K562 (cell line): ENCODE results near the gene TMCC1. TPM values are rescaled to one million over a fixed set of nuclear protein-coding genes. Genes with fewer than 3 reads are reported as not detected.

ENCODE experiments used
- ATAC-seq: fragments of 200-7000 bp; cut with Tn5 transposase; 3 replicates; pipeline ENCODE4 v1.9.1; 2020; ENCODE audit warnings: moderate library complexity
- BruUV-seq: library from RNA; stranded (reverse); fragments of 400-500 nt; replicated peaks from 2 replicates; lab custom pipeline; 2021; lab: Mats Ljungman, UMichigan
- CTCF ChIA-PET: fragments of 300-600 bp; formaldehyde crosslinking; extraction: SDS; loops from one replicate; lab custom pipeline; 2021; ENCODE audit warnings: low intra/inter-chr PET ratio; lab: Yijun Ruan, JAX
- POLR2A ChIA-PET: fragments of 300-600, 350-650 bp; sonication (Branson Sonifier 250); formaldehyde crosslinking; extraction: SDS; loops from one replicate; lab custom pipeline; 2021; ENCODE audit warnings: antibody characterized with exemption, inconsistent platforms; lab: Yijun Ruan, JAX
- DNase-seq, 4 experiments: peaks; one replicate each; pipeline versions ENCODE4 v3.0.0 to v3.0.0-alpha.2; 2011 to 2018; ENCODE audit warnings: low spot score in 3 of 4, mixed read lengths in 3 of 4; ENCODE audit errors: extremely low read depth in 1 of 4
- FAIRE-seq: peaks from 2 replicates; lab custom pipeline; 2011; peaks lifted over from hg19 to GRCh38; lab: Jason Lieb, UNC
- H2AFZ ChIP-seq: 2 replicates; pipeline ENCODE4 v1.6.0; 2011; ENCODE audit warnings: low read depth, low read length, control low read depth, inconsistent platforms
- H3K27ac ChIP-seq: fragments of 200-600 bp; 3 replicates; pipeline ENCODE4 v1.8.0; 2011; ENCODE audit warnings: low read depth, mild to moderate bottlenecking, control low read depth, inconsistent platforms, low read length, moderate library complexity, mixed read lengths; ENCODE audit errors: extremely low read depth
- H3K27me3 ChIP-seq, 2 experiments: fragments of 300-600 bp in 1 of 2; 2 replicates in 1 of 2; 3 replicates in 1 of 2; pipeline versions ENCODE4 v1.6.0 to v1.8.0; 2011; ENCODE audit warnings: inconsistent platforms in 2 of 2, low read length in 2 of 2, mild to moderate bottlenecking in 1 of 2, mixed read lengths in 1 of 2, moderate library complexity in 1 of 2; ENCODE audit not compliant: control insufficient read depth in 2 of 2, insufficient read depth in 2 of 2
- H3K36me3 ChIP-seq: fragments of 300-600 bp; 3 replicates; pipeline ENCODE4 v1.8.0; 2011; ENCODE audit warnings: mild to moderate bottlenecking, low read length, inconsistent platforms; ENCODE audit not compliant: control insufficient read depth, insufficient read depth
- H3K4me1 ChIP-seq, 2 experiments: fragments of 200-600 bp in 1 of 2; replicated peaks in 1 of 2; 2 replicates in 1 of 2; 3 replicates in 1 of 2; pipeline versions ENCODE4 v1.5.1 to v1.8.0; 2011; ENCODE audit warnings: inconsistent platforms in 2 of 2, low read length in 2 of 2, mild to moderate bottlenecking in 1 of 2, mixed read lengths in 1 of 2, moderate library complexity in 1 of 2; ENCODE audit not compliant: control insufficient read depth in 2 of 2, insufficient read depth in 2 of 2
- H3K4me2 ChIP-seq: 2 replicates; pipeline ENCODE4 v1.6.1; 2011; ENCODE audit warnings: low read length, control low read depth, inconsistent platforms, mixed read lengths; ENCODE audit not compliant: insufficient read depth
- H3K4me3 ChIP-seq: fragments of 200-600 bp; sonication (generic), shearing (Covaris generic); 2 replicates; pipeline ENCODE4 v1.5.1; 2016; ENCODE audit warnings: control low read depth, inconsistent platforms
- H3K79me2 ChIP-seq: fragments of 200-600 bp; 3 replicates; pipeline ENCODE4 v1.8.0; 2011; ENCODE audit warnings: low read length, inconsistent platforms; ENCODE audit not compliant: control insufficient read depth, insufficient read depth
- H3K9ac ChIP-seq, 2 experiments: 2 replicates each; pipeline versions ENCODE4 v1.6.0 to v1.6.1; 2011; ENCODE audit warnings: low read depth in 2 of 2, low read length in 2 of 2, control low read depth in 1 of 2, inconsistent platforms in 1 of 2, mild to moderate bottlenecking in 1 of 2, mixed read lengths in 1 of 2; ENCODE audit not compliant: insufficient read depth in 1 of 2
- H3K9me1 ChIP-seq: one replicate; pipeline ENCODE4 v1.6.0; 2011; ENCODE audit warnings: inconsistent platforms, mild to moderate bottlenecking, low read length, moderate library complexity; ENCODE audit not compliant: control insufficient read depth, insufficient read depth
- H3K9me3 ChIP-seq: replicated peaks from 2 replicates; pipeline ENCODE4 v1.5.1; 2011; ENCODE audit warnings: low read depth, low read length, inconsistent platforms; ENCODE audit not compliant: control insufficient read depth, insufficient read depth
- H4K20me1 ChIP-seq: replicated peaks from 2 replicates; pipeline ENCODE4 v1.6.1; 2011; ENCODE audit warnings: low read length, inconsistent platforms, mixed read lengths; ENCODE audit not compliant: control insufficient read depth, insufficient read depth
- AFF1 ChIP-seq, 2 experiments: fragments of 450-650 bp; IDR thresholded peaks; 2 replicates each; pipeline ENCODE4 v1.6.1; 2018; ENCODE audit warnings: mild to moderate bottlenecking in 2 of 2, low read depth in 1 of 2; ENCODE audit not compliant: partially characterized antibody in 2 of 2
- MAX ChIP-seq: sonication (generic); formaldehyde crosslinking; IDR thresholded peaks from 2 replicates; pipeline ENCODE4 v1.9.0; 2022; ENCODE audit warnings: mild to moderate bottlenecking, missing genetic modification reagents
- WGBS: fragments of 100-300 bp; shearing (Covaris generic); methylation state at CpG from one replicate; pipeline ENCODE4 v1.1.6; 2016; ENCODE audit warnings: low coverage, mixed read lengths; ENCODE audit not compliant: insufficient coverage; ENCODE audit errors: missing lambda C conversion rate; 5-methylcytosine and 5-hydroxymethylcytosine counted together
- in situ Hi-C: fragments of 300-500 bp; cut with MboI; formaldehyde crosslinking; loops from 4 replicates; pipeline ENCODE4 v1.15.0; 2018; ENCODE audit warnings: inconsistent platforms, mixed read lengths
- intact Hi-C: fragments of 100-400 bp; cut with micrococcal nuclease; formaldehyde crosslinking; loops from 2 replicates; pipeline ENCODE4 v1.14.2; 2022
- polyA plus RNA-seq, 8 experiments: library from polyadenylated mRNA; depleted of rRNA in 4 of 8; stranded (reverse) in 5 of 8; unstranded in 3 of 8; fragments of >200 nt; fragmentation: Nextera tagmentation in 2 of 8; fragmentation: Illumina TruSeq in 1 of 8; extraction: Ambion mirVana in 2 of 8; extraction: Trizol in 1 of 8; gene quantifications; 2 replicates each; pipeline versions ENCODE4 v1.2.1 to v1.2.3, GENCODE V29; 2011 to 2014; ENCODE audit warnings: inconsistent platforms in 1 of 8, missing spikeins in 1 of 8
- total RNA-seq, 7 experiments: library from RNA; depleted of rRNA in 6 of 7; stranded (reverse); fragments of >200 nt in 6 of 7; fragmentation: Illumina TruSeq in 2 of 7; extraction: Trizol in 2 of 7; gene quantifications; 2 replicates each; pipeline versions ENCODE4 v1.2.1 to v1.2.3, GENCODE V29; 2011 to 2021; ENCODE audit warnings: low replicate concordance in 1 of 7

TMCC1 gene
- total and polyA plus RNA-seq, 9 of the 15 experiments (the other 6 are each of a cell fraction or from before 2014, with no cell fraction given), result 0.89 to 8.7 (median 4.0) TPM

- Histone ChIP-seq H3K9me3 (no peaks in the 10 kb centered on the region), H3K9ac (no peak overlapping the region), H3K79me2 (no peaks in the 10 kb centered on the region), H4K20me1 (no peaks in the 10 kb centered on the region), H3K9me1 (no peaks in the 10 kb centered on the region), H3K27me3 (no peaks in the 10 kb centered on the region), H3K4me2 (no peak overlapping the region), H2AFZ (no peak overlapping the region), H3K4me3 (no peak overlapping the region), H3K36me3 (no peaks in the 10 kb centered on the region), H3K4me1 (peaks cover 0 to 16% of the 10 kb centered on the region in 2 experiments; a peak in 2 of 5 replicates), H3K27ac (no peak overlapping the region)
- BruUV-seq, result no TSS peak
- DNase-seq (no peak), ATAC-seq (no peak), FAIRE-seq (no peak)
- CTCF ChIA-PET, result interaction anchor here (0.6 kb wide), 1 partner anchor 361 kb away, joined by 3 read pairs; no protein-coding TSS in a partner anchor
- no peak for TF ChIP-seq AFF1 (IDR thresholded peaks at IDR 0.05; ENCODE audit: low read depth in 1 of 2, partially characterized antibody in 2 of 2)
- no peak for TF ChIP-seq MAX (CRISPR knock-in tag)
- intact Hi-C loops (no loop called here), in situ Hi-C loops (no loop called here)
- POLR2A ChIA-PET, result no interaction called here
- WGBS, result 3% methylated on average over 3 of the region's 3 CpGs
These were observed 257.4 kb downstream of the TMCC1 start for GRCh38 chr3:129636082-129636481.
